Prostate gland (tissue), 2 donors: ENCODE measurements around the gene XKR8.

ENCODE experiments used
- POLR2A ChIP-seq: fragments of 450-650 bp; IDR thresholded peaks from one replicate; pipeline ENCODE4 v1.6.1; 2016; ENCODE audit warnings: antibody characterized with exemption, mild to moderate bottlenecking
- POLR2AphosphoS5 ChIP-seq: sonication (generic); formaldehyde crosslinking; IDR thresholded peaks from one replicate; pipeline ENCODE4 v1.6.1; 2017; ENCODE audit warnings: antibody characterized with exemption
- TF ChIP-seq, protein P1 (sequence below), 4 experiments: fragments of 200-600 bp in 2 of 4; fragments of 450-650 bp in 2 of 4; sonication (generic) in 2 of 4; IDR thresholded peaks; 1 replicate in 3 of 4; 2 replicates in 1 of 4; pipeline ENCODE4 v1.5.1; 2016 to 2019; ENCODE audit warnings: antibody characterized with exemption in 4 of 4, mild to moderate bottlenecking in 2 of 4, moderate library complexity in 2 of 4

DNA sequence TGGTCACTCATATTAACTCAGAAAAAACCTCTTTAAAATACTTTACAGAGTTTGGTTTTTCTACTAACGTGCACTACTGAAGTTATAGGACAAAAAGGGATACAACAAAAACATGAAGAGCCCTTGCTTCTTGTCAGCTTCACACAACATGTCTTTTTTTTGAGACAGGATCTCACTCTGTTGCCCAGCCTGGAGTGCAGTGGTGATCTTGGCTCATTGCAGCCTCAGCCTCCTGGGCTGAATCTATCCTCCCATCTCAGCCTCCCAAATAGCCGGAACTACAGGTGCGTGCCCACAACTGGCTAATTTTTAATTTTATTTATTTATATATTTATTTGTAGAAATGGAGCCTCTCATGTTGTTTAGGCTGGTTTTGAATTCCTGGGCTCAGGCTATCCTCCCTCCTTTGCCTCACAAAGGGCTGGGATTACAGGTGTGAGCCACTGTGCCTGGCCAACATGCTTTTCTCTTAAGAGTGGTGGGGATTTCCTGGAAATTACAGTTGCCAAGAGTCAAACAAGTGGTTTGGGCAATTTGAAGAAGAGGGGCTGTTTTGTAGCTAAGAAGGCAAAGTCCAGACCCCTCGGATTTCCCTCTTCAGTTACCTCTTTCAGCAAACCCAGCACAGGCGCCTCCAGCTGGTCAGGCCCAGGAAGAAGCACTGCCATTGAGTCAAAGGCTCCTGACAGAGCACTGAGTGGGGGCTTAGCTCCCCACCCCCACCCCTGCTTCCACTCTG lies 31.4 kb upstream of the XKR8 start:
- no peak for TF ChIP-seq POLR2A
- TF ChIP-seq, protein P1, sequence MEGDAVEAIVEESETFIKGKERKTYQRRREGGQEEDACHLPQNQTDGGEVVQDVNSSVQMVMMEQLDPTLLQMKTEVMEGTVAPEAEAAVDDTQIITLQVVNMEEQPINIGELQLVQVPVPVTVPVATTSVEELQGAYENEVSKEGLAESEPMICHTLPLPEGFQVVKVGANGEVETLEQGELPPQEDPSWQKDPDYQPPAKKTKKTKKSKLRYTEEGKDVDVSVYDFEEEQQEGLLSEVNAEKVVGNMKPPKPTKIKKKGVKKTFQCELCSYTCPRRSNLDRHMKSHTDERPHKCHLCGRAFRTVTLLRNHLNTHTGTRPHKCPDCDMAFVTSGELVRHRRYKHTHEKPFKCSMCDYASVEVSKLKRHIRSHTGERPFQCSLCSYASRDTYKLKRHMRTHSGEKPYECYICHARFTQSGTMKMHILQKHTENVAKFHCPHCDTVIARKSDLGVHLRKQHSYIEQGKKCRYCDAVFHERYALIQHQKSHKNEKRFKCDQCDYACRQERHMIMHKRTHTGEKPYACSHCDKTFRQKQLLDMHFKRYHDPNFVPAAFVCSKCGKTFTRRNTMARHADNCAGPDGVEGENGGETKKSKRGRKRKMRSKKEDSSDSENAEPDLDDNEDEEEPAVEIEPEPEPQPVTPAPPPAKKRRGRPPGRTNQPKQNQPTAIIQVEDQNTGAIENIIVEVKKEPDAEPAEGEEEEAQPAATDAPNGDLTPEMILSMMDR (IDR thresholded peaks at IDR 0.05), result no peak
- no peak for TF ChIP-seq POLR2AphosphoS5
